Loucy (cell line): ENCODE results near the gene FKBP1A.

ENCODE experiments used
- H2AFZ ChIP-seq: fragments of 200-600 bp; sonication (generic); 2 replicates; pipeline ENCODE4 v1.6.0; 2016; ENCODE audit warnings: antibody characterized with exemption, mild to moderate bottlenecking, low read length, moderate library complexity
- H3F3A ChIP-seq: fragments of 200-600 bp; 2 replicates; pipeline ENCODE4 v1.6.0; 2016; ENCODE audit warnings: antibody characterized with exemption, low read depth, mild to moderate bottlenecking
- H3K27me3 ChIP-seq: fragments of 200-600 bp; sonication (generic); 2 replicates; pipeline ENCODE4 v1.6.1; 2014; ENCODE audit warnings: low read length, mild to moderate bottlenecking; ENCODE audit not compliant: insufficient read depth, poor library complexity, severe bottlenecking
- H3K36me3 ChIP-seq: fragments of 200-600 bp; sonication (generic); 2 replicates; pipeline ENCODE4 v1.6.1; 2016; ENCODE audit warnings: low read length; ENCODE audit not compliant: insufficient read depth
- H3K4me1 ChIP-seq: fragments of 200-600 bp; sonication (generic); 2 replicates; pipeline ENCODE4 v1.5.1; 2014; ENCODE audit warnings: low read length, mild to moderate bottlenecking; ENCODE audit not compliant: insufficient read depth, poor library complexity, severe bottlenecking
- H3K4me2 ChIP-seq: fragments of 200-600 bp; sonication (generic); 2 replicates; pipeline ENCODE4 v1.6.0; 2014; ENCODE audit warnings: antibody characterized with exemption, low read length, low read depth, mild to moderate bottlenecking; ENCODE audit not compliant: poor library complexity, severe bottlenecking
- H3K4me3 ChIP-seq: fragments of 200-600 bp; sonication (generic); 2 replicates; pipeline ENCODE4 v1.5.1; 2014; ENCODE audit warnings: low read length, mild to moderate bottlenecking, mixed read lengths; ENCODE audit not compliant: poor library complexity, severe bottlenecking
- H3K79me2 ChIP-seq: fragments of 200-600 bp; sonication (generic); 2 replicates; pipeline ENCODE4 v1.6.1; 2014; ENCODE audit warnings: low read length; ENCODE audit not compliant: insufficient read depth
- H3K9ac ChIP-seq: fragments of 200-600 bp; sonication (generic); 2 replicates; pipeline ENCODE4 v1.6.0; 2014; ENCODE audit warnings: mild to moderate bottlenecking, low read depth, low read length, moderate library complexity; ENCODE audit not compliant: poor library complexity, severe bottlenecking
- H3K9me2 ChIP-seq: fragments of 200-600 bp; sonication (generic); replicated peaks from 2 replicates; pipeline ENCODE4 v1.6.1; 2016; ENCODE audit warnings: low read depth, low read length, mixed read lengths
- H3K9me3 ChIP-seq: fragments of 200-600 bp; sonication (generic); 2 replicates; pipeline ENCODE4 v1.6.1; 2014; ENCODE audit warnings: mild to moderate bottlenecking, antibody characterized with exemption, low read length, low read depth; ENCODE audit not compliant: insufficient read depth
- H4K20me1 ChIP-seq: fragments of 200-600 bp; sonication (generic); 2 replicates; pipeline ENCODE4 v1.6.0; 2014; ENCODE audit warnings: antibody characterized with exemption, low read length, mild to moderate bottlenecking; ENCODE audit not compliant: insufficient read depth, poor library complexity, severe bottlenecking
- CTCF ChIP-seq: fragments of 200-600 bp; sonication (generic); conservative IDR thresholded peaks from 2 replicates; pipeline ENCODE4 v1.5.1; 2014; ENCODE audit warnings: mild to moderate bottlenecking, antibody characterized with exemption, low read length
- EZH2phosphoT487 ChIP-seq: fragments of 200-600 bp; IDR thresholded peaks from 2 replicates; pipeline ENCODE4 v1.6.1; 2018; ENCODE audit warnings: antibody characterized with exemption, mild to moderate bottlenecking, moderate library complexity, borderline replicate concordance

FKBP1A gene

GRCh38 chr20:1332749-1333300 is 60.0 kb downstream of the FKBP1A start:
- Histone ChIP-seq H3F3A (no peaks in the 10 kb centered on the region), H2AFZ (no peak overlapping the region), H3K9me3 (no peaks in the 10 kb centered on the region), H3K9me2 (no peaks in the 10 kb centered on the region), H4K20me1 (no peaks in the 10 kb centered on the region), H3K36me3 (no peaks in the 10 kb centered on the region), H3K4me2 (no peak overlapping the region), H3K9ac (no peak overlapping the region), H3K79me2 (peaks cover 5% of the 10 kb centered on the region), H3K4me3 (no peak overlapping the region), H3K27me3 (no peaks in the 10 kb centered on the region), H3K4me1 (peaks cover 23% of the 10 kb centered on the region)
- no peak for TF ChIP-seq EZH2phosphoT487
- TF ChIP-seq CTCF, result no peak

GRCh38 chr20:1331801-1332453 is 60.9 kb downstream of the FKBP1A start:
- Histone ChIP-seq H3K9ac (no peak overlapping the region), H3F3A (no peaks in the 10 kb centered on the region), H3K4me3 (no peak overlapping the region), H3K4me2 (no peak overlapping the region), H2AFZ (no peak overlapping the region), H3K9me3 (no peaks in the 10 kb centered on the region), H3K9me2 (no peaks in the 10 kb centered on the region), H3K27me3 (no peaks in the 10 kb centered on the region), H4K20me1 (no peaks in the 10 kb centered on the region), H3K36me3 (no peaks in the 10 kb centered on the region), H3K79me2 (peaks cover 14% of the 10 kb centered on the region), H3K4me1 (peaks cover 30% of the 10 kb centered on the region)
- TF ChIP-seq EZH2phosphoT487, result no peak
- TF ChIP-seq CTCF, result no peak

- Histone ChIP-seq H3K36me3 (no peaks in the 10 kb centered on the region), H4K20me1 (no peaks in the 10 kb centered on the region), H3K9me2 (no peaks in the 10 kb centered on the region), H3K9ac (no peak overlapping the region), H2AFZ (no peak overlapping the region), H3K27me3 (no peaks in the 10 kb centered on the region), H3K9me3 (no peaks in the 10 kb centered on the region), H3K4me2 (no peak overlapping the region), H3F3A (no peaks in the 10 kb centered on the region), H3K4me1 (peaks cover 39% of the 10 kb centered on the region), H3K4me3 (no peak overlapping the region), H3K79me2 (peaks cover 22% of the 10 kb centered on the region)
- TF ChIP-seq EZH2phosphoT487 (no peak), CTCF (no peak)
Measured at GRCh38 chr20:1331101-1331500, 61.8 kb downstream of the FKBP1A start.
